GM04504 (cell line): Measurements from ENCODE around the gene TUBA3C.

Source experiments
- DNase-seq: peaks from one replicate; pipeline ENCODE4 v3.0.0-alpha.2; 2012; ENCODE audit warnings: low read depth

The TUBA3C gene

GRCh38 chr13:19161308-19161707, 20.3 kb downstream of the TUBA3C start:
- no peak for DNase-seq

GRCh38 chr13:19159761-19160420, 21.7 kb downstream of the TUBA3C start:
- DNase-seq: no peak

- no peak for DNase-seq
These were observed 22.4 kb downstream of the TUBA3C start for GRCh38 chr13:19159181-19159580.

- no peak for DNase-seq
These were observed 23.0 kb downstream of the TUBA3C start for GRCh38 chr13:19158526-19159174.

GRCh38 chr13:19158006-19158405, 23.6 kb downstream of the TUBA3C start:
- no peak for DNase-seq

- no peak for DNase-seq
These were observed 24.2 kb downstream of the TUBA3C start for GRCh38 chr13:19157461-19157860.

GRCh38 chr13:19156013-19156825, 25.4 kb downstream of the TUBA3C start:
- no peak for DNase-seq

GRCh38 chr13:19155321-19155861, 26.2 kb downstream of the TUBA3C start:
- no peak for DNase-seq

- no peak for DNase-seq
These were observed 26.8 kb downstream of the TUBA3C start for GRCh38 chr13:19154843-19155242.

- DNase-seq: no peak
These were observed 27.7 kb downstream of the TUBA3C start for GRCh38 chr13:19153782-19154450.

- no peak for DNase-seq
These were observed 29.2 kb downstream of the TUBA3C start for GRCh38 chr13:19152403-19152802.

GRCh38 chr13:19151581-19152263, 29.9 kb downstream of the TUBA3C start:
- DNase-seq: no peak

GRCh38 chr13:19150712-19151228, 30.9 kb downstream of the TUBA3C start:
- no peak for DNase-seq

GRCh38 chr13:19150226-19150625, 31.4 kb downstream of the TUBA3C start:
- no peak for DNase-seq

- DNase-seq: no peak
These were observed 33.1 kb downstream of the TUBA3C start for GRCh38 chr13:19148561-19148960.
